Measurements from ENCODE around the gene MYH11. TPM values are rescaled to one million over a fixed set of nuclear protein-coding genes. Genes with fewer than 3 reads are reported as not detected.

MYH11 gene
- total RNA-seq (2013; cell fraction: nucleolus; rRNA removed), result not detected in 2 replicates
- total RNA-seq (2014; rRNA removed), result under 0.01 and 0.06 TPM in 2 replicates
- 0.05 and 0.13 TPM in 2 replicates for total RNA-seq (2014; rRNA removed; fragmentation: Illumina TruSeq; extraction: Trizol)
- 0.41 and 0.58 TPM in 2 replicates for total RNA-seq (2021)
- polyA plus RNA-seq (2011; ENCODE audit: low read depth), result 0.18 TPM
- not detected in 2 replicates for polyA plus RNA-seq (2011; rRNA removed)
- not detected in 2 replicates for polyA plus RNA-seq (2011; cell fraction: cytosol; rRNA removed)
- polyA plus RNA-seq (2011; cell fraction: nucleus; rRNA removed), result not detected in 2 replicates
- 0.31 and 0.85 TPM in 2 replicates for polyA plus RNA-seq (2012)
- 0.01 TPM in 1 of 2 replicates, not detected in the other for polyA plus RNA-seq (2014; fragmentation: Illumina TruSeq; extraction: Trizol)
- under 1 TPM; 0.05 to 0.40 TPM for polyA plus RNA-seq (2014; fragmentation: Nextera tagmentation; extraction: Ambion mirVana)
- 0.01 TPM in 1 of 2 replicates, not detected in the other for polyA plus RNA-seq (2014; rRNA removed)
- 1 to 10 TPM in 1 of 2 experiments, under 1 TPM in 1; 0.88 to 1.9 TPM for polyA plus RNA-seq (2016; fragmentation: Nextera tagmentation; extraction: Ambion mirVana)
- not detected in 2 replicates for polyA minus RNA-seq (2011; rRNA and poly(A)+ RNA removed)
- polyA minus RNA-seq (2011; cell fraction: cytosol; rRNA and poly(A)+ RNA removed), result not detected in 2 replicates
- not detected in 2 replicates for polyA minus RNA-seq (2011; cell fraction: nucleus; rRNA and poly(A)+ RNA removed)
- percentile 5 among the genes with signal in this experiment for Bru-seq, nascent RNA
- percentile 8 among the genes with signal in this experiment for BruChase-seq, experiment 1, labeled RNA remaining after a 6-hour chase
- percentile 10 among the genes with signal in this experiment for BruChase-seq, experiment 2, labeled RNA remaining after a 2-hour chase
- long read RNA-seq, experiment 1, partial matches to known transcripts, result 0 of 2 reads
- long read RNA-seq, experiment 1, other reads (novel, unspliced or antisense), result 2 of 2 reads
- long read RNA-seq, experiment 2, partial matches to known transcripts, result 1 of 9 reads
- long read RNA-seq, experiment 2, other reads (novel, unspliced or antisense), result 8 of 9 reads

GRCh38 chr16:15856901-15857698 lies at the start of gene MYH11:
Gene MYH11 (minus strand): TSS chr16:15857028. CDS start chr16:15838252, 18,776 bp downstream.
- H4K20me1 ChIP-seq (ENCODE audit: control insufficient read depth, insufficient read depth), result no peaks in the 10 kb centered on the region
- ChIA-PET SMC1A (ENCODE audit: uncharacterized antibody, unreplicated experiment) (no interaction called here), CTCF (no interaction called here), POLR2A (no interaction called here), RAD21 (ENCODE audit: unreplicated experiment) (no interaction called here)
- ATAC-seq (no peak; the same call in 1 of the 3 replicates), DNase-seq (ENCODE audit: low read depth, low spot score) (no peak), FAIRE-seq (no peak)
- H3K9ac ChIP-seq (ENCODE audit: control insufficient read depth, insufficient read depth, low read length), result no peak within 1 kb of the TSS
- TF ChIP-seq, protein P1, sequence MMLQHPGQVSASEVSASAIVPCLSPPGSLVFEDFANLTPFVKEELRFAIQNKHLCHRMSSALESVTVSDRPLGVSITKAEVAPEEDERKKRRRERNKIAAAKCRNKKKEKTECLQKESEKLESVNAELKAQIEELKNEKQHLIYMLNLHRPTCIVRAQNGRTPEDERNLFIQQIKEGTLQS (IDR thresholded peaks at IDR 0.05; ENCODE audit: borderline replicate concordance, extremely low read depth, low read depth, low read length), result no peak
- TF ChIP-seq HDAC2 (IDR thresholded peaks at IDR 0.05), result peak; percentile 92; the same call in 1 of the 2 replicates
- TF ChIP-seq ZNF207 (IDR thresholded peaks at IDR 0.05; ENCODE audit: borderline replicate concordance), result no peak
- no peak for TF ChIP-seq PRDM15 (CRISPR knock-in tag; IDR thresholded peaks at IDR 0.05)
- TF ChIP-seq CEBPB (IDR thresholded peaks at IDR 0.05; ENCODE audit: borderline replicate concordance in 1 of 2, low read depth in 2 of 2, low read length in 2 of 2), result no peak
- TF ChIP-seq NBN (IDR thresholded peaks at IDR 0.05), result no peak
- TF ChIP-seq HDAC6 (IDR thresholded peaks at IDR 0.05; ENCODE audit: unreplicated experiment), result peak; percentile 100
- TF ChIP-seq, protein P2, sequence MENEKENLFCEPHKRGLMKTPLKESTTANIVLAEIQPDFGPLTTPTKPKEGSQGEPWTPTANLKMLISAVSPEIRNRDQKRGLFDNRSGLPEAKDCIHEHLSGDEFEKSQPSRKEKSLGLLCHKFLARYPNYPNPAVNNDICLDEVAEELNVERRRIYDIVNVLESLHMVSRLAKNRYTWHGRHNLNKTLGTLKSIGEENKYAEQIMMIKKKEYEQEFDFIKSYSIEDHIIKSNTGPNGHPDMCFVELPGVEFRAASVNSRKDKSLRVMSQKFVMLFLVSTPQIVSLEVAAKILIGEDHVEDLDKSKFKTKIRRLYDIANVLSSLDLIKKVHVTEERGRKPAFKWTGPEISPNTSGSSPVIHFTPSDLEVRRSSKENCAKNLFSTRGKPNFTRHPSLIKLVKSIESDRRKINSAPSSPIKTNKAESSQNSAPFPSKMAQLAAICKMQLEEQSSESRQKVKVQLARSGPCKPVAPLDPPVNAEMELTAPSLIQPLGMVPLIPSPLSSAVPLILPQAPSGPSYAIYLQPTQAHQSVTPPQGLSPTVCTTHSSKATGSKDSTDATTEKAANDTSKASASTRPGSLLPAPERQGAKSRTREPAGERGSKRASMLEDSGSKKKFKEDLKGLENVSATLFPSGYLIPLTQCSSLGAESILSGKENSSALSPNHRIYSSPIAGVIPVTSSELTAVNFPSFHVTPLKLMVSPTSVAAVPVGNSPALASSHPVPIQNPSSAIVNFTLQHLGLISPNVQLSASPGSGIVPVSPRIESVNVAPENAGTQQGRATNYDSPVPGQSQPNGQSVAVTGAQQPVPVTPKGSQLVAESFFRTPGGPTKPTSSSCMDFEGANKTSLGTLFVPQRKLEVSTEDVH (IDR thresholded peaks at IDR 0.05; ENCODE audit: low read depth, partially characterized antibody), result no peak
- TF ChIP-seq KAT2A (conservative IDR thresholded peaks at IDR 0.05; ENCODE audit: control insufficient read depth, low read depth, low read length), result no peak
- no TSS peak for BruUV-seq (replicated peaks)
- in situ Hi-C loops (cut with MboI) (no loop called here), intact Hi-C loops (cut with micrococcal nuclease; ENCODE audit: unreplicated experiment) (no loop called here)
- peak within 1 kb of the TSS; percentile 25 for H3K4me3 ChIP-seq
- no peak within 1 kb of the TSS for H2AFZ ChIP-seq (ENCODE audit: control insufficient read depth, low read depth, low read length)
- peak within 1 kb of the TSS; percentile 59 for H3K4me2 ChIP-seq (ENCODE audit: control insufficient read depth, insufficient read depth)
- peaks cover 18% of the 10 kb centered on the region; the same call in 1 of the 2 replicates for H3K4me1 ChIP-seq (ENCODE audit: control insufficient read depth, insufficient read depth, low read length)
- H3K27ac ChIP-seq (ENCODE audit: control insufficient read depth, insufficient read depth), result no peak within 1 kb of the TSS
- no peaks in the 10 kb centered on the region for H3K79me2 ChIP-seq (ENCODE audit: control insufficient read depth, insufficient read depth, low read length)
- H3K27me3 ChIP-seq (replicated peaks in 1 of 2; ENCODE audit: control insufficient read depth in 2 of 2, insufficient read depth in 2 of 2, low read length in 1 of 2), result peaks cover 9 to 10% of the 10 kb centered on the region in 2 experiments
- WGBS (ENCODE audit: insufficient coverage, insufficient replicate concordance, low lambda C conversion rate, missing lambda C conversion rate), result 4% methylated on average over 47 of the region's 49 CpGs
- H3K36me3 ChIP-seq (ENCODE audit: control insufficient read depth in 2 of 2, insufficient read depth in 2 of 2, low read length in 1 of 2), result no peaks in the 10 kb centered on the region
- no peaks in the 10 kb centered on the region for H3K9me3 ChIP-seq (replicated peaks; ENCODE audit: control insufficient read depth, insufficient read depth, low read length)
